GM12874 (cell line): ENCODE results near the gene USP25.

Source experiments
- TF ChIP-seq, protein P1 (sequence below): IDR thresholded peaks from 2 replicates; pipeline ENCODE4 v1.5.1; 2011; ENCODE audit warnings: low read depth, mild to moderate bottlenecking, control low read depth, low read length, moderate library complexity; ENCODE audit not compliant: insufficient read depth

USP25 gene

DNA sequence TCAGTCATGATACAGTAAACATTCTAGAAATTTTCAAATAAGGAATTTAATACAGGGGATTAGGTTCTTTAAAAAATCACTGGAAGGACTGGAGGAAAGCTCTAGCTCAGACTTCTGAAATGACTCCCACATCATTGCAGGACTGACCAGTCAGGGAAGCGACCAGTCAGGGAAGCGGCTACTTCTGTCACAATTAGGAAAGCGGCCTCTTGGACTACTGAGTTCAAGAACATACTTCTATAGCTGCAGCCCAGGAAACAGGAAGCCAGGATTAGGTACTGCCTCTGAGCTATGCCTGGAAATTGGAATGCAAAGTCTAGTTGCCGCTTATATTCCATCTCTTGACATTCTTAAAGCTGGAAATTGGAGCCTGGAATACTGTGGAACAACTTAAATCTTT is 45.5 kb downstream of the USP25 start:
- TF ChIP-seq, protein P1, sequence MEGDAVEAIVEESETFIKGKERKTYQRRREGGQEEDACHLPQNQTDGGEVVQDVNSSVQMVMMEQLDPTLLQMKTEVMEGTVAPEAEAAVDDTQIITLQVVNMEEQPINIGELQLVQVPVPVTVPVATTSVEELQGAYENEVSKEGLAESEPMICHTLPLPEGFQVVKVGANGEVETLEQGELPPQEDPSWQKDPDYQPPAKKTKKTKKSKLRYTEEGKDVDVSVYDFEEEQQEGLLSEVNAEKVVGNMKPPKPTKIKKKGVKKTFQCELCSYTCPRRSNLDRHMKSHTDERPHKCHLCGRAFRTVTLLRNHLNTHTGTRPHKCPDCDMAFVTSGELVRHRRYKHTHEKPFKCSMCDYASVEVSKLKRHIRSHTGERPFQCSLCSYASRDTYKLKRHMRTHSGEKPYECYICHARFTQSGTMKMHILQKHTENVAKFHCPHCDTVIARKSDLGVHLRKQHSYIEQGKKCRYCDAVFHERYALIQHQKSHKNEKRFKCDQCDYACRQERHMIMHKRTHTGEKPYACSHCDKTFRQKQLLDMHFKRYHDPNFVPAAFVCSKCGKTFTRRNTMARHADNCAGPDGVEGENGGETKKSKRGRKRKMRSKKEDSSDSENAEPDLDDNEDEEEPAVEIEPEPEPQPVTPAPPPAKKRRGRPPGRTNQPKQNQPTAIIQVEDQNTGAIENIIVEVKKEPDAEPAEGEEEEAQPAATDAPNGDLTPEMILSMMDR: no peak

DNA sequence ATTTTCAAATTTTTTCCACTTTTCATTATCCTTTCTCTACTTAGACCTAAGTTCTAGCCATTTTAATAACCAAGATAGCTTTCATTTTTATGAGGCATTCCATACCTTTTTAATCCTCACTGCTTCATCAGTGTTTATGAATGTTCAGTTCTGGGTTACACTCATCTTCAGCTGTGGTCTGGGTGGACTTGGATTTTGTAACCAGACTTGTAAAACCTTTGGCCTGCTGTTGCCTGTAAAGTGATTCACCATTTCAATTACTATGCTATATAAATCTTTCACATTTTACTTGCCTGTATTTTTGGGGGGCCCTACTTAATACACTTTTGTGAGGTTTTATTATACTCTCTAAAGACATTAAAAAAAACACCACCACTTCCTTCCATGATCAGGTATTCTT is 46.2 kb downstream of the USP25 start:
- TF ChIP-seq, protein P1: no peak

DNA sequence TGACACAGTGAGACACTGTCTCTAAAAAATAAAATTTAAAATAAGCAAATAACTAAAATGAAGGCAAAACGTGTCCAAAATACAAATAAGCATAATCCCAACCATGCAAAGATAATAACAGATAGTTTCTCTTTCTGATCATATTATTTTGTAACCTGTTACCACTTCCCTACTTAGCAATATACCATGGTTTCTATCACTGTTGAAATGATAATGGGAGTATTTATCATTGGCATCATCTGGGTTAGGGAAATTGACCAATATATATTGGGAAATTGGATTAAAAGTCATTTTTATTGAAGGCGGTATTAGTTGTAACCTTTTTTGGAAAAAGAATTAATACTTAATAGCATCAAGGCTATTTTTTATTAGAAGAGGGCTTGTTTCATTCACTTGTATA is 47.0 kb downstream of the USP25 start:
- TF ChIP-seq, protein P1: no peak

DNA sequence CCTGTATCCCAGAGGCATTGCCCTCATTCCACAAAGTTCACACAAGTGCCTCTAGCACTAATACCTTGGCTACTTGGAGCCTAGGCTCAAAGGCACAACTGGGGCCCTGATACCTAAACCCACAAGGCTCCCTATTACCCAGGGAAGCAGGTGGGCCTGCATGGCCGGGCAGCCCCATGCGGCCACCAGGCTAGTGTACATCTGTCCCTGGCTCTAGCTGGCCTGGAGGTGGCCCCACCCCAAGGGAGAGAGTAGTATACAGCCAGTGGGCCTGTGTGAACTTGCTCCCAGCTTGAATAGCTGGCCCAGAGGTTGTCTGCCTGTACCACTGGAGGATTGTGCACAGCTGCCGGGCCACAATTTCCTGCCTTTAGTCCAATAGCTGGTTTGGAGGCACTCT is 52.2 kb downstream of the USP25 start:
- TF ChIP-seq, protein P1: no peak

DNA sequence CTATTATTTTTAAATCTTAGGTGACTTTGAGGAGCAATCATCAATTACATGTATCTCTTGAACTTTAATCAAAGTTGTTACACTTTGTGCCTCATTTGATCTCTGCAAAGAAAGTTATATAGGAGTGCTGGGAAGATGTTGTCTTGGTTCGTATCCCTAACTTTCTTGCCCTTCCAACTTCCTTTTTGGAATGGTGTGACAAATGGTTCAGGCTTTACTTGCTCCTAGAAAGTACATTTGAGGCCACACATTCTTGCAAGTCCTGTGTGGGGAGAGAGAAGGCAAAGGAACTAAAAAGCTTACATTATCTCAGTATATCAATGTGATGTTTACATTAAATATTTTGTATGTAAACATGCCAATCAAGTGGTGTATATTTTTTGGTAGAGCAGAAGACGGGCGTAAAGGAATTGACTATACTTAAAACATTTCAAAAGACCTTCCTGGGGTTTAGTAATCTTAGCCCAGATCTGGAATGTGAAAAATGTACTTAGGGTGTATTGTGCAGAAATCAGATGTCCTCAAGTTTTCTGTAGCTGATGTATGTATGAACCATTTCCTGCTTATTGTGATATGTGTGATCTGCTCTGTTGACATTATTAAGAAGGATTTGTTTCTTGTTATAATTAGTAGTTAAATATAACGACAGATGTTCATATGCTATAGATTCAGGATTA is 59.2 kb downstream of the USP25 start:
- TF ChIP-seq, protein P1: no peak

DNA sequence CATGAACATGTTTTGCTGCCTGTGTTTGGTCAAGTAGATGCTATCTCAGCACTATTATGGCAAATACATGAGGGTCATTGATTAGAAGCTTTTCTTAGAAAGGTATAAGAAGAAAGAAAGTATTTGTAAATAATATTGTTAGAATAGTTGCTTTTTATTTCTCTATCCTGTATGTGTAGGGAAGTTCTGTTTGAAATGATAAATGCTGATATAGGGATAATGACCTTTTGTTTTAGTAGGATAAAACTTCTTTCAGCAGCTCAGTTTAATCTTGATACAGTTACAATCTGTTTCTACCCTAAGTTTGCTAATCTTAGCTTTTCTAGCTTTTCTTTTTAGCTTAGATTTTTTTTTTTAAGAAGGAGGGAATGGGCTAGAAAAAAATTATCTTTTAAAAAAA is 63.3 kb downstream of the USP25 start:
- TF ChIP-seq, protein P1: no peak

DNA sequence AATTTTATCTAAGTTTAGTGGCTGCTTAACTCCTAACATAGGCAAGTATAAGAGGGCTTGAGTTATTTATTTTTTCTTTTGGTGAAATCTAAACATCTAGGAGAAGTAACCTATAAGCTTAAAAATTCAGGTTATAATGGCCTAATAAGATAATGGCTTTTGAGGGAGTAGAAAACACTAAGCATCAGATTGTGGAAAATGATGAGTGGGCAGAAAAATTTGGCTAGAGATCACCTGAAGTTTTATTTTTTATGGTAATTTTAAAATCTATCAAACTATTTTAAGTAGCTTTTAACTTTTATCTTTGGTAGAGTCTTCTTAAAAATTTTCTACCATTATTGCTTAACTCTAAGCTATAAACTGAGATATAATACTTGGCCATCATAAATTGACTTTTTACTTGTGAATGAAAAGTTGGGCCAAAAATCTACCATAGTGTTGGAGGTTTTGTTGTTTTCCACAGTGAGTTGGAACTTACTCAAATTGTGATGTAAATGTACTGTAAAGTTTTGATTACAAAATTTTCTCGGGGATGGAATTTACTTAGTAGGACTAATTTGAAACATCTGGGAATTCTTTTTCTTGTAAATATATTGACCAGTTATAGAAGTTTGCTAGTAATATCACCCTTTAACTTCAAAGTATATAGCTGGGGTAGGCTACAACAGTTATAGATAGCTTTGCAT is 63.9 kb downstream of the USP25 start:
- TF ChIP-seq, protein P1: no peak
